Measurements from ENCODE around the gene ZC3H4. TPM values are rescaled to one million over a fixed set of nuclear protein-coding genes. Genes with fewer than 3 reads are reported as not detected.

The ZC3H4 gene
- total and polyA plus RNA-seq, 9 of the 15 experiments (the other 6 are each of a cell fraction or from before 2014, with no cell fraction given) = 2.2 to 75.6 (median 18.3) TPM

DNA sequence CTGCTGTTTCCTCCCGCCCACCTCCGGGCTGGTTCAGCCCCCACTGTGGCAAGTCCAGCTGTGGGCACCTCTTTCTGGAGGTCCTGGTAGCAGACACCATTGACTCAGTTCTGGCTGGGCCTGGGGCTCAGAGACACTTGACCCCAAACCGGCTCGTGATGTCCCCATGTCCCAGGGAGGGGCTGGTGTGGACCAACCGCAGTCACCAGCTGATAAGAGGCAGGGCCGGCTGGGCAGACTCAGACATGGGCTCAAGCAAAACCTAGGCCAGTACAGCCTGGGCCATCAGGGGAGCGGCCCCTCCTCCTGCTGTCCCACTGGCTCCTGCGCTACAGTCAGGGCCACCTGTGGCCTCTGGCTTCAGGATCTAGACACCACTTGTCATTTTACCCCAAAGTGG lies 45.3 kb downstream of the ZC3H4 start (continued):
- TF ChIP-seq POLR2B (IDR thresholded peaks at IDR 0.05; ENCODE audit: low read depth, partially characterized antibody) = no peak
- TF ChIP-seq STAG1 (CRISPR knock-in tag; IDR thresholded peaks at IDR 0.05; ENCODE audit: borderline replicate concordance) = no peak
- no peak for TF ChIP-seq SMARCE1 (IDR thresholded peaks at IDR 0.05)
- no peak for TF ChIP-seq TCF7 (IDR thresholded peaks at IDR 0.05; ENCODE audit: borderline replicate concordance)
- TF ChIP-seq HOXB6 (CRISPR knock-in tag; IDR thresholded peaks at IDR 0.05; ENCODE audit: borderline replicate concordance) = no peak
- TF ChIP-seq RBBP5 (IDR thresholded peaks at IDR 0.05; ENCODE audit: borderline replicate concordance, insufficient read depth, low read length, poor library complexity, severe bottlenecking) = no peak
- no peak for TF ChIP-seq GABPA (tag; conservative IDR thresholded peaks at IDR 0.05; ENCODE audit: low read depth)
- TF ChIP-seq ZBTB7A (IDR thresholded peaks at IDR 0.05; ENCODE audit: borderline replicate concordance, control insufficient read depth, low read depth, low read length) = no peak
- TF ChIP-seq, protein P1, sequence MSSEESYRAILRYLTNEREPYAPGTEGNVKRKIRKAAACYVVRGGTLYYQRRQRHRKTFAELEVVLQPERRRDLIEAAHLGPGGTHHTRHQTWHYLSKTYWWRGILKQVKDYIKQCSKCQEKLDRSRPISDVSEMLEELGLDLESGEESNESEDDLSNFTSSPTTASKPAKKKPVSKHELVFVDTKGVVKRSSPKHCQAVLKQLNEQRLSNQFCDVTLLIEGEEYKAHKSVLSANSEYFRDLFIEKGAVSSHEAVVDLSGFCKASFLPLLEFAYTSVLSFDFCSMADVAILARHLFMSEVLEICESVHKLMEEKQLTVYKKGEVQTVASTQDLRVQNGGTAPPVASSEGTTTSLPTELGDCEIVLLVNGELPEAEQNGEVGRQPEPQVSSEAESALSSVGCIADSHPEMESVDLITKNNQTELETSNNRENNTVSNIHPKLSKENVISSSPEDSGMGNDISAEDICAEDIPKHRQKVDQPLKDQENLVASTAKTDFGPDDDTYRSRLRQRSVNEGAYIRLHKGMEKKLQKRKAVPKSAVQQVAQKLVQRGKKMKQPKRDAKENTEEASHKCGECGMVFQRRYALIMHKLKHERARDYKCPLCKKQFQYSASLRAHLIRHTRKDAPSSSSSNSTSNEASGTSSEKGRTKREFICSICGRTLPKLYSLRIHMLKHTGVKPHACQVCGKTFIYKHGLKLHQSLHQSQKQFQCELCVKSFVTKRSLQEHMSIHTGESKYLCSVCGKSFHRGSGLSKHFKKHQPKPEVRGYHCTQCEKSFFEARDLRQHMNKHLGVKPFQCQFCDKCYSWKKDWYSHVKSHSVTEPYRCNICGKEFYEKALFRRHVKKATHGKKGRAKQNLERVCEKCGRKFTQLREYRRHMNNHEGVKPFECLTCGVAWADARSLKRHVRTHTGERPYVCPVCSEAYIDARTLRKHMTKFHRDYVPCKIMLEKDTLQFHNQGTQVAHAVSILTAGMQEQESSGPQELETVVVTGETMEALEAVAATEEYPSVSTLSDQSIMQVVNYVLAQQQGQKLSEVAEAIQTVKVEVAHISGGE (CRISPR knock-in tag; IDR thresholded peaks at IDR 0.05) = no peak
- no peak for TF ChIP-seq SMAD1 (IDR thresholded peaks at IDR 0.05; ENCODE audit: low read depth, low read length, partially characterized antibody)
- TF ChIP-seq ZNF584 (CRISPR knock-in tag; IDR thresholded peaks at IDR 0.05; ENCODE audit: low read depth) = no peak
- no peak for TF ChIP-seq NEUROD1 (IDR thresholded peaks at IDR 0.05; ENCODE audit: borderline replicate concordance, low read depth, low read length, partially characterized antibody)
- TF ChIP-seq ZFP30 (CRISPR knock-in tag; IDR thresholded peaks at IDR 0.05; ENCODE audit: borderline replicate concordance) = no peak
- TF ChIP-seq, protein P2, sequence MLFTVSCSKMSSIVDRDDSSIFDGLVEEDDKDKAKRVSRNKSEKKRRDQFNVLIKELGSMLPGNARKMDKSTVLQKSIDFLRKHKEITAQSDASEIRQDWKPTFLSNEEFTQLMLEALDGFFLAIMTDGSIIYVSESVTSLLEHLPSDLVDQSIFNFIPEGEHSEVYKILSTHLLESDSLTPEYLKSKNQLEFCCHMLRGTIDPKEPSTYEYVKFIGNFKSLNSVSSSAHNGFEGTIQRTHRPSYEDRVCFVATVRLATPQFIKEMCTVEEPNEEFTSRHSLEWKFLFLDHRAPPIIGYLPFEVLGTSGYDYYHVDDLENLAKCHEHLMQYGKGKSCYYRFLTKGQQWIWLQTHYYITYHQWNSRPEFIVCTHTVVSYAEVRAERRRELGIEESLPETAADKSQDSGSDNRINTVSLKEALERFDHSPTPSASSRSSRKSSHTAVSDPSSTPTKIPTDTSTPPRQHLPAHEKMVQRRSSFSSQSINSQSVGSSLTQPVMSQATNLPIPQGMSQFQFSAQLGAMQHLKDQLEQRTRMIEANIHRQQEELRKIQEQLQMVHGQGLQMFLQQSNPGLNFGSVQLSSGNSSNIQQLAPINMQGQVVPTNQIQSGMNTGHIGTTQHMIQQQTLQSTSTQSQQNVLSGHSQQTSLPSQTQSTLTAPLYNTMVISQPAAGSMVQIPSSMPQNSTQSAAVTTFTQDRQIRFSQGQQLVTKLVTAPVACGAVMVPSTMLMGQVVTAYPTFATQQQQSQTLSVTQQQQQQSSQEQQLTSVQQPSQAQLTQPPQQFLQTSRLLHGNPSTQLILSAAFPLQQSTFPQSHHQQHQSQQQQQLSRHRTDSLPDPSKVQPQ (CRISPR knock-in tag; IDR thresholded peaks at IDR 0.05; ENCODE audit: borderline replicate concordance) = no peak
- no peak for TF ChIP-seq ASH1L (IDR thresholded peaks at IDR 0.05; ENCODE audit: borderline replicate concordance, low read depth, partially characterized antibody)
